GM18520 (cell line): ENCODE measurements around the gene CRYBA4.

Experiments used
- ATAC-seq: cut with Tn5 transposase; IDR thresholded peaks from one replicate; pipeline ENCODE4 v1.9.1; 2021; ENCODE audit not compliant: unreplicated experiment

Gene CRYBA4

DNA sequence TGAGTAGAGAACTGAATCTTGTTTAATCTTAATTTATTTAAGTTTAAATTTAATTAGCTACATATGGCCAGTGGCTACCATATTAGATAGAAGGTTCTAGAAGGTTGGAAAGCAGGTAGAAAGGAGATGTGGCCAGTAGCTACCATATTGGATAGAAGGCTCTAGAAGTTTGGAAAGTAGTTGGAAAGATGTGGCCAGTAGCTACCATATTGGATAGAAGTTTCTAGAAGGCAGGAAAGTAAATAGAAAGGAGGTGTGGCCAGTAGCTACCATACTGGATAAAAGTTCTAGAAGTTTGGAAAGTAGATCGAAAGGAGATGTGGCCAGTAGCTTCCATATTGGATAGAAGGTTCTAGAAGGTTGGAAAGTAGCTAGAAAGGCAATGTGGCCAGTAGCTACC lies 2.2 kb downstream of the CRYBA4 start:
- ATAC-seq: no peak

DNA sequence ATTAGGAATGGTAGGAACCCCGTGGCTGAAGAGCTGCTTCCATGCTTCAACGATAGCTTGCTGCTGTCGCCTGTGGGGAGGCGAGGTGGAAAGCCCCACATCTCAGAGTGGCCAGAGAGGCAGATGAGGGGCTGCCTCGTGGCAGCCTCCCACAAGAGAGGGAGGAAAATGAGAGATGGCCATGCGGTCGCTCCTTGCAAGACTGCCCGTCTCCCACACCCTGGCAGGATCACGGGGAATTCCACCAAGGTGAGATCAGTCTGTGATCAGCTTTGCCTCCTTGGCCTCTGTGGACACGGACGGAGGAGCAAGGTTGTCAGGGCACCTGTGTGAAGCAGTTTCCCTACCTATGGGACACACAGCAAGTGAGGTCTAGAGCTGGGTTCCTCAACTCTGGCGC lies 3.0 kb downstream of the CRYBA4 start:
- no peak for ATAC-seq

DNA sequence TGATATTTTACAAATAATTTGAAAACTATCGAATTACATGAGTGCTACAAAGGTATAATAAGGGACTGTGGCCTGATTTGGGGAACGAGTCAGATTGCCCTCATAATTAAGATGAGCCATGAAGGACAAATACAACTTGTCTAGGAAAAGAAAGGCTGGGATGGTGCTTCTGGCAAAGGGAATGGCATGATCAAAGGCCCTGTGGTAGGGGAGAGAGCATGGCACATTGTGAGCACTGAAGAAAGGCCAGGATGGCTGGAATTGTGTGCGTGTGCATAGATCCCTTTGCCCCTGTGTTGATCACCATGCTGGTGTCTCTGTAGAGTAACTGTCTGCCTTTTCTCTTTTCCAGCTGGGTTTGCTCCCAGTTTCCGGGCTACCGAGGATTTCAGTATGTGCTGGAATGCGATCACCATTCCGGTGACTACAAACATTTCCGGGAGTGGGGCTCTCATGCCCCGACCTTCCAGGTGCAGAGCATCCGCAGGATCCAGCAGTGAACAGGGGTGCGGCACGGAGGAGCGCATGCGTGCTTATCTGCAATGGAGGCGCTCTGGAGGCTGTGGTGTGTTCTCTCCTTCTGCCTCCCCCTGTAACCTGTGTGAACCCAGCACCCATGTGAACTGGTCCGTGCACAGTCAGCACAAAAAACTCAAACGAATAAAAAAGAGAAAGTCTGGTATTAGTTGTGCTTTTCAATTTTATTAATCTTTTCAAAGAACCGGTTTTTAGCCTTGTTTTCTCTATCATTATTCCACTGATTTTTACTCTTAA lies 8.4 kb downstream of the CRYBA4 start:
- no peak for ATAC-seq

DNA sequence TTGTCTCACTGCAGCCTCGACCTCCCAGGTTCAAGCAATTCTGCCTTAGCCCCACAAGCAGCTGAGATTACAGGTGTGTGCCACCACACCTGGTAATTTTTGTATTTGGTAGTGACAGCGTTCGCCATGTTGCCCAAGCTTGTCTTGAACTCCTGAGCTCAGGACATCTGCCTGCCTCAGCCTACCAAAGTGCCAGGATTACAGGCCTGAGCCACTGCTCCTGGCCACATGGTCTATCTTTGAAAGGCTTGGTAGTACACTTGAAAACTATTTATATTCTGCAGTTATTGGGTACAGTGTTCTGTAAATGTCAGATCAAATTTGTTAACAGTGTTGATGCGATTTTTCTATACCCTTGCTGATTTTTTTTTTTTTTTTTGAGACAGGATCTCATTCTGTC lies 9.5 kb downstream of the CRYBA4 start:
- ATAC-seq: no peak

DNA sequence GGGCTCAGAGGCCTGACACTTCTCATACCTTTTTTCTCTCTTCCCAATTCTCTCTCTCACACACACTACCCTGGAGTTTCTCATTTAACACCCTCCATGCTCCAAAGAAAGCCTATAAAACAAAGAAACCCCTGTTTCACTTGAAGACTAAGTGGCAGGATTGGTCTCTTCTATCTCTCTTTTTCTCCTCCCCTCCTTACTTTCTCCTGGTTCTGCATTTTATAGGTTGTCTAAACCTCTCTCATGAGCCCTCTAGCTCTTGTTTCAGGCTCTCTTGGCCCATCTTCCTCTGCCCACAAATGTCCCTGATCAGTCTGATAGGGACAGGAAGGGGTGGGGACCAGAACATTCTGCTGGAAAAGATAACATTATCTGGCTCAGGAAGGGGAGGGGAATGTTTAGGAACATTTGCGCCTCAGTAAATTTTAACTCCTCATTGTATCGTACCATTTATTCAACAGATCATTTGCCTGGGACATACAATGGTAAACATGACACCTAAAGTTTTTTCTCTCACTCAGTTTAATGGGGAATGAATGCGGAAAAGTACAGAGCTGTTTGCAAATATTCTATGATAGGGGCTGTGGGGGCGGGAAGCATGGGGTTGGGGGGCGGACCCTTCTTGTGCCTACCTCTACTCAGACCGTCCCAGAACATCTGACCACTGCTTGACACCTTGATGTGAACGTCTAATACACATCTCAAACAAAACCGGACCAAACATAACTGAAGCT lies 10.8 kb downstream of the CRYBA4 start:
- no peak for ATAC-seq

DNA sequence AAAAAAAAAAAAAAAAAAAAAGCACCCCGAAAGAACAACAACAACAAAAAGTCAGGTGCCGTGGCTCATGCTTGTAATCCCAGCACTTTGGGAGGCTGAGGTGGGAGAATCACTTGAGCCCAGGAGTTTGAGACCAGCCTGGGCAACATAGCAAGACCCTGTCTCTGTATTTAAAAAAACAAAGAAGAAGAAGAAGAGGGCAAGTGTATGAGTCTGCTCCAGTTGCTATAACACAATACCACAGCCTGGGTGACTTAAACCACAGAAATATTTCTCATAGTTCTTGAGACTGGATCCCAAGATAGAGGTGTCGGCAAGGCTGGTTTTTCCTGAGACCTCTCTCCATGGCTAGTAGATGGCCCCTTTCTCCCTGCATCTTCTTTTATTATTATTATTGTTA lies 12.4 kb downstream of the CRYBA4 start:
- ATAC-seq: no peak

DNA sequence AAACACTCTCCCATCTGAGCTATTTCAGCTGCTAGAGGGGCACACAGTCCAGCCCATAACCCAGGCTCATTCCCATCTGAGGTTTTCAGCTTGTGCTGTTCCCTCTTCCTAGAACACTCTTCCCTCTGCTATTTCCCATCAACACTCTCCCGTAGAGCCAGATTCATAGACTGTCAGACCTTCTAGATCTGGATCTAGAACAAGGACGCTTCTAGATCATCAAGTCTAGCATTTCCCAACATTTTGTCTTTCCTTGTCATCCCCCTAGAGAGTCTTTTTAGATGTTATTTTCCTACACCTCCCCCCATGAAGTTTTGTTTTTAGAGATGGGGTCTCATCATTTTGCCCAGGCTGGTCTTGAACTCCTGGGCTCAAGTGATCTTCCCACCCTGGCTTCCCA lies 13.4 kb downstream of the CRYBA4 start:
- no peak for ATAC-seq

DNA sequence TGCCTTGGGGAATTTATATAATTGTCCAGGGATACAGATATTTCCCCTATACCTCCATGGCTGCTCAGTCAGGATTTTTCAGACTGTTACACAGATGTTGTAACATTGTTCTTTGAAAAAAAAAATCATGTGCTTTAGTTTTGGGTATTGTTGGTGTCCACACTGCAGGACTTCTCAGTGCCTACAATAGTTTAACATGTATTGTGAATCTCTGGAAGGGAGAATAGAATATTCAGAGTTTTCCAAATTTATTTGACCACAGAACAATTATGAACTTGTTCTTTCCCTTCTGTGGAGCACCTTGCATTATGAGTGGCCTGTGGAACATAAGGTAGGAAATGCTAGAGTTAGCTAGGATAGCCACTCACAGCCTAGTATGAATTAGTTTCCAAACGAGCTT lies 14.5 kb downstream of the CRYBA4 start:
- ATAC-seq: no peak

DNA sequence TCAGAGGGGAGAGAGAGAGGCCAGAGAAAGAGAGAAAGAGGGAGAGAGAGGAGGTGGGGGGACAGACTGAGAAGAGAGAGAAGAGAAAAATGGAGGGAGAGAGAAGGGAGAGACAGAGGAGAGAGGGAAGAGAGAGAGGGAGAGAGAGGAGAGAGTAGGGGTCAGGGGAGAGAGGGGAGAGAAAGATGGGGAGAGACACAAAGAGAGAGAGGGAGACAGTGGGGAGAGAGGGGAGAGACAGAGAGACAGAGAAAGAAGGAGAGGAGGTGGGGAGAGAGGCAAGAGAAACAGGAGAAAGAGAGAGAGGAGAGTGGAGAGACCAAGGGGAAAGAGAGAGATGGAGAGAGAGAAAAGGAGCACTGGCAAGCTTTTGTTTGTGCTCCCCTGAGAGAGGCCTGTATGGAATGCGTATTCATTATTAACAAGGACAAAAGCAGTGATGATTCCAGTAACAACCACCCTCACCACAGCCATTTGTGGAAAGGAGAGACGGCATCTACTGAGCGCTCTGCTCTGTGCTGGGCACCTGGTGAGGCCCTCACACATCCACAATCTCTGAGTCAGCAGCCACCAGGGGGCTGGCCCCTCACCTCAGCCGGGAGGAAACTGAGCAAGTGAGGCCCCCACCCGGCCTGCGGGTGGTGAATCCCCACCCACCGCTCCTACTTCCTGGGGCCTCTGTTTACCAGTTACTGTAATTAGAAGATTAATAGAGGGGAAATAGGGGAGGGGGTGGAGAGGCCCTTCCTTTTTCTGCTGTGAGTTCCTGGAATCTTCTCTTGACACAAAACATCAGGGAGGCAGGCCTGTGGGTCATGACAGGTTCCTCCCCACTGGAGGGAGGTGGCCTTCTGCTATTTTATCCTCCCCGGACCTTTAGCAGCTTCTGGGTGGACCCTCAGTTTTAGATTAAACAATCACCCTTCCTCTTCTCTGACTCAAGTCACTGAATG lies 21.0 kb downstream of the CRYBA4 start:
- no peak for ATAC-seq

DNA sequence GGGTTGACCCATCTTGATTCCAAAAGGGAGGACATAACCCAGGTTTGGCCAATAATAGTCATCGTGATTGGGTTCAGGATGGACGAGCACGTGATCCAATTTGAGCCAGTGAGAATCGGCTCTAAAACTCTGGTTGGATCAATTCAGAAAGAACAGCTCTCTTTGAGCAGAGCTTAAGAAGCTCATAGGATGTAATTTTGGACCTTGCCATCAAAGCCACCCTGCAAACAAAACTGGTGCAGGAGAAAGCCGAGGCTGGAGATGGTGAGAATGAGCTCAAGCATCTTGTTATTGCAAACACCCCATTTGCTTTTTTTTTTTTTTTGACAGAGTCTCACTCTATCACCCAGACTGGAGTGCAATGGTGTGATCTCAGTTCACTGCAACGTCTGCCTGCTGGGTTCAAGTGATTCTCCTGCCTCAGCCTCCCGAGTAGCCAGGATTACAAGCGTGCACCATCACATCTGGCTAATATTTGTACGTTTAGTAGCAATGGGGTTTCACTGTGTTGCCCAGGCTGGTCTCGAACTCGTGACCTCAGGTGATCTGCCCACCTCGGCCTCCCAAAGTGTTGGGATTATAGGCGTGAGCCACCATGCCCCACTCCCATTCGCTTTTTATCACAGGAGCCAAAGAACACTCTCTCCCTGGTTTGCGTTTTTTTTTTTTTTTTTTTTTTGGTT lies 21.8 kb downstream of the CRYBA4 start:
- ATAC-seq: no peak

DNA sequence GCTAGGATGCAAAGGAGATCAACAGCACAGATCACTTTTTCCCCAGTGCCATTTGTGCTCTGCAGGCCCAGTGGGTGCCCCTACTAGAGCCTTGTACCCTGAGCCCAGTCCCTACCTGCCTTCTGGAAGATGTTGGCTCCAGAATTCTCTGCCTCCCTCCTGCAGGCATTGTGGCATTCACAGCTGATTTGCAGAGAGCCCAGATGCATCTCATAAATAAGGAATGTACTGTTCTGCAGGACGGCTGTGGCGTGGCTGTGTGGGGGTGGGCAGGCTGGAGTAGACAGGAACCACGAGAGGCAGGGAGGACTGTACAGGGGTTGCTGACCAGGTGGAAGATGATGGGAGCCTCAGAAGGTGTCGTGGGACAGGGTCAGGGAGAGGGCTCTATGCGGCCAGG lies 24.4 kb downstream of the CRYBA4 start:
- no peak for ATAC-seq

DNA sequence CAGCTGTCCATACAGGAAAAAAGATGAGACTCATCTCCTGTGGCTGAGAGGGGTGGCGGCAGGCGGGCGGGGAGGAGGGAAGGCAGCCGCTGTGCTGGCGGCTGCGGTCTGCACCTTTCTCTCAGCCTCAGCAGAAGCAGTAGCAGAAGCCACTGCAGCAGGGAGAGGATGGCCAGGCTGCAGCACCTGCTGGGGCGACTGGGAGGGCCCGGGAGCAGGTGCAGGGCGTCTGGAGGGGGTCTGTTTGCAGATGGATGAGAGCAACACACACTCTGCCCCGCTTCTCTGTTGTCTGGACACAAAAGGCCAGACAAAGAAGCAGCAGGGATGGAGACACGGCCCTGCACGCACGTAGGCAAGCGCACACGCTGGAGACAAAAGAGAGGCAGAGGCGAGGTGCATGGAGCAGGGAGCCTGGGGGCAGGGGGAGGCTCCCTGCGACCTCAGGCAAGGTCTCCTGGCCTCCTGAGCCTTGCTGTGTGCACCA lies 26.3 kb downstream of the CRYBA4 start:
- no peak for ATAC-seq

DNA sequence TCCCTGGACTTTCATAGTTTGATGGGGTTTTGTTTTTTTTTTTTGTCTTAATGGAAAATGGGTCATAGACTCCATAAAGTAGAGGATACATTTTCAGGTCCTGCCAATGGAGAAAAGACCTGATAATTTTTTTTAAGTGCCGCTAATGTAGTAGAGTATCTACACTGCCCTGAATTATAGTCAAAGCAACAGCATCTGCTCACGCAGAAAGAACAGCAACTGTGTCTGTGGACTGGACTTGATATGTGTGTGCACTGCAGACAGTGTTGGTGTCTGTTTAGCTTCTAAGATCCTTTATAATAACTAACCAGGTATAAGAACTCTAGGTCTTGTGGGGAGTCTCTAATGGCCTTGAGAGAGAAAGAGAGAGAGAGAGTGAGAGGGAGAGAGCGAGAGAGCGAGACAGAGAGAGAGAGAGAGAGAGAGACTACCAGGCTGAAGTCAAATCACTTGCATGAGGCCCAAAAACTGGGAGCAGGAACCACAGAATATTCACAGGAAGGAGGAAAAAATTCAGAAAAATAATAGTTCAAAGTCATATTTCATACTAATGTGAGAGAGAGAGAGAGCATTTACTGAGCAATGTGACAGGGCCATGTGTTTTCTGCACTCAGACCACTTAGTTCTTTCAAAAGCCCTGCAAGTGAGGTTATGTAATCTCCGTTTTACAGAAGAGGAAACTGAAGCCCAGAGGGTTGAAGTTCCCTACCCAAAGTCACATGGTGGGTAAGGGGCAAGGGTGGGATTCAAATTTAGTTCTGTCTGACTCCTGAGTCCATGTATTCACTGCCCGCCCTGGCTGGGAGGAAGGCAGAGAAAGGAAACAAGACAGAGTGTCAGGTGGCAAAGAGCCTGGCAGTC lies 27.0 kb downstream of the CRYBA4 start:
- ATAC-seq: no peak

DNA sequence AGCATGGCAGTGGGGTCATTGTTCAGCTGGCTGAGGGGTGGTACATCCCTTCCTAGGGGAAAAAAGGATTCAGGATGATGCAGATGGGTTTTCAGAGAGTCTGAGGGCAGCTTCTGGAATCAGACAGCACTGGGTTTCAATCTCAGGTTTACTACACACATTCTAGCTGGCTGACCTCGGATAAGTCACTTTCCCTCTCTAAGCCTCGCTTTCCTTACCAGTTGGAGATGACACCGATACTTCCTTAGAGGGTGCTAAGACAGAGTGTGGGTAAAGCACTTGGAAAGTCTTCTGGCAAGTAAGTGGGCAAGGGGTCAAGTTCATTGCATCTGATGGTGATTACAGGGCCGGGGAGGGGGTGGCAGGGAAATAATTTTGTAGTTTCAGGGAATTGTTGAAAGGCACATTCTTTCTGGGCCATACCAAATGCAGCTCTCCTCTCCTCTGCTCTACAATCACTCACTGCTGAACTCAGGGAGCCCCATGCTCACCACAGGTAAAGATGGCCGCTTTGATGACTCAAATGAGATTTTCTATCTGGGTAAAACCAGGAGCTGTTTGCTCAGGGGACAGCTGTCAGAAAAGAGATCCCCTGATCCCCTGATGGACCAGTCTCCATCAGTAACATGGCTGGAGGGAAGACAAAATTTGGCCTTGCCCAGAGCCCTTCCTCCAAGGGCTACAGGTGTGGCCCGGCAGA lies 29.1 kb downstream of the CRYBA4 start:
- no peak for ATAC-seq

DNA sequence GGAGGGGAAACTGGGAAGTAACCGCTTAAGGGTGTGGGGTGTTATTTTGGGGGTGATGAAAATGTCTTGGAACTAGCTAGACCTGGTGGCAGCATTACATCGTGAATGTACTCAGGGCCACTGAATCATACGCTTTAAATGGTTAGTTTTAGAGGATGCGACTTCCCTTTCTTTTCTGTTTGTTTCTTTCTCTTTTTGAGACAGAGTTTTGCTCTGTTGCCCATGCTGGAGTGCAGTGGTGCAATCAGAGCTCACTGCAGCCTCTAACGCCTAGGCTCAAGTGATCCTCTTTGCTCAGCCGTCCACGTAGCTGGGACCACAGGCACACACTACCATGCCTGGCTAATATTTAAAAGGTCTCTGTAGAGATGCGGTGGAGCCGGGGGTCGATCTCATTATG lies 30.1 kb downstream of the CRYBA4 start:
- ATAC-seq: no peak

DNA sequence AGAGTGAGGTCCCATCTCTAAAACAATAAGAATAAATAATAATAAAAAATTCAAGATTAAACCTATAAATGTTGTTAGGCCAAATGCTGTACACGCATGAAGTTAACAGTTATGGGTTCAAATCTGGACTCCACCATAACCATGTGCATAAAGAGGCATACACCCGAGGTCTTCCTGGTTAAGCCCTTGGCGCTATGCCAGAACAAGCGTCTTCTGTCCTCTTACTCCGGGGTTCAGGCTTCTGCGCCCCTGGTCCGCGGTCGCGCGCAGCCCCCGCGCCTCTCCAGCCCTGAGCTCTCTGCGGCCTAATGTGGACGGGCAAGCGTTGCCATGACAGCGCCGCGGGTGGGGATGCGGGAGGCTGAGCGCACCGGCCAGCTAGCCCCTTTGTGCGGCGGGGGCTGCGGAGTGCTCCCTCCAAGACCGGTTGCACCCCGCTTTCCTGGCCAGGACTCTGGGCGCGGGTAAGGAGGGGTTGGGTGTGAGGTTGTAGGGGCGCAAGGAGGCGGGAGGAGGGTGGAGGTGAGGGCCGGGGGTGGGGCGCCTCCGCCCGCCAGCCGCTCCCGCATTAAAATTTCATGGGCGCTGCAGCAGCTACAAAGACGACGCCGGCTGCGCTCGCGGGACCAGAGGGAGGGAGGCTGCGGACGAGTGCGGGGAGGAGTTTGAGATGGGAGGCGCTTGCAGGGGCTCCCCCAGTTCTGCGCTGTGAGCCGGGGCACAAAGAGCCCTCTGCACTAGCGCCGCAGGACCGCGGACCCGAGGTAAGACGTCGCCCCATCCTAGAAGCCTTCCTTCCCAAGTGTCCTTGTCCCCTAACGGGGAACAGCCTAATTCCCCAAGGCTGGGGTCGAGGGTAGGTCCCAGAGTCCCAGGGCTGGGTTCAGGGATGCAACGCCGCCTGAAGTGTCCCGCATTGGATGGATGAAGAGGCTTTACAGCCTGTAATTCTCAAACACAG lies 35.4 kb downstream of the CRYBA4 start, which contains the start of gene MIAT:
MIAT (plus strand) TSS at position 698 of the 961 bp plus-strand sequence.
- no peak for ATAC-seq

DNA sequence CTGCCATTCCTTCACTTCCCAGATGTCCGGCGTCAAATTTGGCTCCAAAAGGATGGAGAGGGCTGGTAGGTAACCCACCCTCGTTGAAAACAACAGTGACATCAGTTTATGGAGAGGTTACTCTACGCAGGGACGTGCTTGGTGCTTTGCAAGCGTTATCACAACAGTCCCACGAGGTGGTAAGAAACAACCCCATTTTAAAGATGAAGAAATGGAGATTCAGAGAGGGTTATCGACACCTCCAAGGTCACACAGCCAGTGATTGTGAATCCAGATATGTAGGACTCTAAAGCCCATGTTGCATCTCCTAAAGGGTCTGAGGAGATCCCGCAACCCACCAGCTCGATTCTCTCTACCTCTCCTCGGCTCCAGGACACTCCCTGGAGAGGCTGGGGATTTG lies 36.4 kb downstream of the CRYBA4 start:
- ATAC-seq: no peak
